ACC112 (cell line): ENCODE data around the gene TNPO1.

Experiments used
- H2AFZ ChIP-seq: fragments of 200-600 bp; sonication (generic); one replicate; pipeline ENCODE4 v1.6.0; 2017; ENCODE audit warnings: antibody characterized with exemption, low read length; ENCODE audit not compliant: unreplicated experiment
- H3K27ac ChIP-seq: fragments of 200-600 bp; sonication (generic); 2 replicates; pipeline ENCODE4 v1.5.1; 2014; ENCODE audit warnings: low read depth, mild to moderate bottlenecking, antibody characterized with exemption, low read length, moderate library complexity
- H3K27me3 ChIP-seq: fragments of 200-600 bp; sonication (generic); 2 replicates; pipeline ENCODE4 v1.6.1; 2014; ENCODE audit warnings: mild to moderate bottlenecking, antibody characterized with exemption, low read length, moderate library complexity, mixed read lengths; ENCODE audit not compliant: insufficient read depth
- H3K36me3 ChIP-seq: fragments of 200-600 bp; sonication (generic); 2 replicates; pipeline ENCODE4 v1.6.1; 2016; ENCODE audit warnings: mild to moderate bottlenecking, antibody characterized with exemption, low read length, moderate library complexity, mixed read lengths; ENCODE audit not compliant: insufficient read depth
- H3K4me1 ChIP-seq: fragments of 200-600 bp; sonication (generic); one replicate; pipeline ENCODE4 v1.6.1; 2016; ENCODE audit warnings: low read length, mixed read lengths; ENCODE audit not compliant: insufficient read depth, unreplicated experiment, control insufficient read depth
- H3K4me3 ChIP-seq: fragments of 200-600 bp; sonication (generic); 2 replicates; pipeline ENCODE4 v1.5.1; 2014; ENCODE audit warnings: mild to moderate bottlenecking, low read depth, low read length
- H3K79me2 ChIP-seq: fragments of 200-600 bp; sonication (generic); one replicate; pipeline ENCODE4 v1.6.0; 2016; ENCODE audit warnings: low read length; ENCODE audit not compliant: control insufficient read depth, unreplicated experiment, insufficient read depth

TNPO1 gene

GRCh38 chr5:72883850-72884249 is 67.4 kb downstream of the TNPO1 start:
- Histone ChIP-seq H3K79me2 (peaks cover 71% of the 10 kb centered on the region), H3K27ac (no peak overlapping the region), H3K27me3 (no peaks in the 10 kb centered on the region), H3K4me3 (no peak overlapping the region), H3K36me3 (peaks cover 72% of the 10 kb centered on the region), H2AFZ (no peak overlapping the region), H3K4me1 (no peaks in the 10 kb centered on the region)

DNA sequence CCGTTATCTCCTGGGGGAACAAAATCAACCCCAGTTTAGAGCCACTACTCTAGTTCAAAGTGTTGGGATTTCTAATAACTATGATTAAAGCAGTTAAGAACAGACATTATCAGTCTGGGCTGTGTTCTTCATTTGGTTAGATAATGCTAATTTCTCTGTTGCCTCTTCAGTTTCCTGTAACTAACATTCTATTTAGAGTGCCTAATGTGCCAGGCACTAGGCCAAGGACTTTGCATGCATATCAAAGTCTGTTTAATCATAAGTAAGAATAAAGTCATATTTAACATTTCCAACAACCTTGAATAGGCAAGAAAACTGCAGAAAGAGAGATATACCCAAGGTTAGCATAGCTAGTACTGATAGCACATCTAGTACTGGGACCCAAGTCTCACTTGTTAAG is 68.4 kb downstream of the TNPO1 start:
- H2AFZ ChIP-seq, result no peak overlapping the region
- no peak overlapping the region for H3K4me3 ChIP-seq
- H3K36me3 ChIP-seq, result peaks cover 65% of the 10 kb centered on the region
- H3K27ac ChIP-seq, result no peak overlapping the region
- no peaks in the 10 kb centered on the region for H3K4me1 ChIP-seq
- H3K27me3 ChIP-seq, result no peaks in the 10 kb centered on the region
- H3K79me2 ChIP-seq, result peaks cover 61% of the 10 kb centered on the region

DNA sequence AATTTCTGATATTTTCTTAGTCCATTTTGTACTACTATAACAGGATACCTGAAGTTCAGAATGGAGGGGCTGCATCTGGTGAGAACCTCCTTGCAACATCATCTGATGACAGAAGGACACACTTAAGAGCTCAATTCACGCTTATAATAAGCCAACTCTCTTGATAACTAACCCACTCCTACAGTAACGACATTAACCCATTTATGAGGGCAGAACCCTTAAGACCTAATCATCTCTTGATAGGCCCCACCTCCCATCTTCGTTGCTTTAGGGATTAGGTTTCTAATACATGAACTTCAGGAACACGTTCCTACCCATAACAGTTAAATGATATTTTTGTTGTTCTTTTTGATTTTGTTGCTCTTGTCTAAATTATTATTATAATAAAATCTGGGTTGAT is 69.4 kb downstream of the TNPO1 start:
- Histone ChIP-seq H3K36me3 (peaks cover 74% of the 10 kb centered on the region), H3K4me1 (no peaks in the 10 kb centered on the region), H3K79me2 (peaks cover 60% of the 10 kb centered on the region), H2AFZ (no peak overlapping the region), H3K4me3 (no peak overlapping the region), H3K27ac (no peak overlapping the region), H3K27me3 (no peaks in the 10 kb centered on the region)

DNA sequence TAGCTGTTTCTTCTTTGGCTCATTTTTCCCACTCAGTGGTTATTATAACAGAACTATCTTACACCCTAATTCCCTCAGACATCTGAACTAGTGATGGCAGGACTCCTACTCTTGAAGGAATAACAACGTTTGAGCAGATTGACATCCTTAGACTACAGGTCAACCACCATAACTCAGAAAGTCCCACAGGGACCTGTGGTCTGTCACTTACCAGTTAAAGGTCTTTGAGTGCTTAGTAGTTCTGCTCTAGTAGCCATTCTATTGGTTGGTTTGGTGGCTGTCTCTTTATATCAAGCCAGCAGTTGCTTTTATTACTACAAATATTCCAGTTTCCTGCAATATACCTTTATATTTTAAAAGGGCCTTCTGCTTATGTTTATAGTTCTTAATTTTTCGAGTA is 72.1 kb downstream of the TNPO1 start:
- Histone ChIP-seq H3K4me1 (no peaks in the 10 kb centered on the region), H3K79me2 (peaks cover 46% of the 10 kb centered on the region), H3K27me3 (no peaks in the 10 kb centered on the region), H2AFZ (no peak overlapping the region), H3K4me3 (no peak overlapping the region), H3K27ac (no peak overlapping the region), H3K36me3 (peaks cover 77% of the 10 kb centered on the region)

- Histone ChIP-seq H3K79me2 (peaks cover 45% of the 10 kb centered on the region), H3K4me1 (no peaks in the 10 kb centered on the region), H2AFZ (no peak overlapping the region), H3K36me3 (peaks cover 77% of the 10 kb centered on the region), H3K4me3 (no peak overlapping the region), H3K27ac (no peak overlapping the region), H3K27me3 (no peaks in the 10 kb centered on the region)
Measured at GRCh38 chr5:72889324-72889723, 72.9 kb downstream of the TNPO1 start.

GRCh38 chr5:72892846-72893245 is 76.4 kb downstream of the TNPO1 start:
- H3K36me3 ChIP-seq, result peaks cover 74% of the 10 kb centered on the region
- peaks cover 26% of the 10 kb centered on the region for H3K79me2 ChIP-seq
- no peak overlapping the region for H3K27ac ChIP-seq
- no peak overlapping the region for H3K4me3 ChIP-seq
- H2AFZ ChIP-seq, result no peak overlapping the region
- no peaks in the 10 kb centered on the region for H3K27me3 ChIP-seq
- H3K4me1 ChIP-seq, result no peaks in the 10 kb centered on the region

GRCh38 chr5:72895758-72896157 is 79.3 kb downstream of the TNPO1 start:
- Histone ChIP-seq H3K79me2 (peaks cover 24% of the 10 kb centered on the region), H3K4me1 (no peaks in the 10 kb centered on the region), H3K27me3 (no peaks in the 10 kb centered on the region), H3K4me3 (no peak overlapping the region), H3K27ac (no peak overlapping the region), H3K36me3 (peaks cover 84% of the 10 kb centered on the region), H2AFZ (no peak overlapping the region)

DNA sequence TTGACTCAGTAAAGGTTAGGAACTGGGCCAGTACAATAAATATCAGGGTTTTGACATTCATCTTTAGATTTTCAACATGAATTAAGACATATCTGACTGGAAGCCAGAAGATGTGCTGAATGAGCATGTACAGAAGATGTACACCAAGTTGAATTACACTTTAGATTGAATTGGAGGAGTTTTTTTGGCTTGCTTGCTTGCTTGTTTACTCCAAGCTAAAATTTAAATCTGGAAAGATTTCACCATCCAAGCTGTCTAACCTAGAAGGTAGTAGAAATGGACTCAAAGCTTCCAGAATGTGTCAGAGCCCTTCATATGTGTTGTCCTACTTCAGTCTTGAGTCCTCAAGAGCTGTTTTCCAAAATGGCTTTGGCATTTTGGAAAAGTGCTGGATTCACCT is 90.3 kb downstream of the TNPO1 start:
- Histone ChIP-seq H3K27ac (no peak overlapping the region), H3K79me2 (no peaks in the 10 kb centered on the region), H3K4me3 (no peak overlapping the region), H3K27me3 (no peaks in the 10 kb centered on the region), H2AFZ (no peak overlapping the region), H3K36me3 (peaks cover 76% of the 10 kb centered on the region), H3K4me1 (no peaks in the 10 kb centered on the region)

GRCh38 chr5:72908664-72909063 is 92.2 kb downstream of the TNPO1 start:
- Histone ChIP-seq H3K27me3 (no peaks in the 10 kb centered on the region), H3K4me3 (no peak overlapping the region), H3K79me2 (no peaks in the 10 kb centered on the region), H3K4me1 (no peaks in the 10 kb centered on the region), H3K36me3 (peaks cover 57% of the 10 kb centered on the region), H3K27ac (no peak overlapping the region), H2AFZ (no peak overlapping the region)

DNA sequence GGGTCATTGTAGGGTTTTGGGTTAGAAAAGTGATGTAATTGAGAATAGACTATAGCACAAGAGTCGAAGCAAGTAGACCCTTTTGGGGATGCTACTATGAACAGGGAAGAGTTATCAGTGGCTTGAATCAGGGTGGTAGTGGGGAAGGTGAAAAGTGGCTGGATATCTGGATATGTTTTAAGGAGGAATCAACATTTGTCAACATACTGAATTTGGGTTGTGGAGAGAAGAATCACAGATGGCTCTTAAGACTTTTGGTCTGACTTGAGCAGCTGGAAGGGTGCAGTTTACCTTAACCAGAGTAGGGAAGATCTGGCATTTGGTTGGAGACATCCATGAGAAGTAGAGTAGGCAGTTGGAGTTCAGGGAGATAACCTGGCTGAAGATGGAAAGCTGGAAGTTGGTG is 100.9 kb downstream of the TNPO1 start:
- Histone ChIP-seq H3K27me3 (no peaks in the 10 kb centered on the region), H3K36me3 (no peaks in the 10 kb centered on the region; the same call in 1 of the 2 replicates), H3K4me1 (no peaks in the 10 kb centered on the region), H3K27ac (no peak overlapping the region), H2AFZ (no peak overlapping the region), H3K79me2 (no peaks in the 10 kb centered on the region), H3K4me3 (no peak overlapping the region)

DNA sequence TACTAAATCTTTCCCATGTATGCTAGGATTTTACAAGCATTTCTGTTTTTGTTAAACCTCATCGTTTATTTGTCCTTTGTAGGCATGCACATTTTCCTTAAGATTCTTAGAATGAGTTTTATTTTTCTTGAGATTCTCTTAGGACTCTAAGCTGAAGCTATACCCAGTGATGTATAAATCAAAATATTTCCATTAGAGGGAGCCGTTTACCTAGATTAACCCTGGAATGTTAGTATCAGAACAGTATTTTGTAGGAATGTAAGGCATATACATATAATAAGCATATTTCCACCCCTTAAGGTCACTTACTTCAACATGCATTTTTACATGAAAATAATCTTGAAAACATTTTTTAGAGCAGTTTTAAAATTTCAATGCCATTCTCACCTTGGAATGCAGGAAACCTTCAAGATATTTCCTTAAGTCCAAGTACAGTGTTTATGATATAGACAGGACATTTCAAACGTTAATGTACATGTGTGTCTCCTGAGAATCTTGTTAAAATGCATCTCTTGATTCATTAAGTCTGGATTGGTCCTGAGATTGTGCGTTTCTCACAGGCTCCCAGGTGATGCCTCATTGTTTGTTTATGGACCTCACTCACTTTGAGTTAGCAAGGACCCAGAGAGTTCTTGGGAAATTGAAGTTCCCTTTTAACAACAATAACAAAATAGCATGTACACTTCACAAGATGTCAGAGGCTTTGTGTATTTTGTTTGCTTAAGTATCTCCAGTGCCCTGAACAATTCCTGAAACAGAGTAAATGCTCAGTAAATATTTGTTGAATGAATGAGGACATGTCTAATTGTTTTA is 104.4 kb downstream of the TNPO1 start:
- H3K4me1 ChIP-seq, result no peaks in the 10 kb centered on the region
- H3K36me3 ChIP-seq, result no peaks in the 10 kb centered on the region
- no peak overlapping the region for H2AFZ ChIP-seq
- no peaks in the 10 kb centered on the region for H3K79me2 ChIP-seq
- H3K27ac ChIP-seq, result no peak overlapping the region
- H3K4me3 ChIP-seq, result no peak overlapping the region
- H3K27me3 ChIP-seq, result no peaks in the 10 kb centered on the region
